HG03135 (cell line): ENCODE results near the gene ELF1.
"Not testable (repeated sequence)": the region's sequence is repeated elsewhere in the genome, so short reads cannot be mapped to it uniquely, and the experiment has no call there.

Experiments used
- ATAC-seq: cut with Tn5 transposase; IDR thresholded peaks from one replicate; pipeline ENCODE4 v1.9.1; 2021; ENCODE audit warnings: mild to moderate bottlenecking, moderate library complexity; ENCODE audit not compliant: unreplicated experiment

Gene ELF1

GRCh38 chr13:40908546-40908945 is 110.6 kb downstream of the ELF1 start:
- ATAC-seq: no peak

- not testable (repeated sequence) for ATAC-seq
Observed at GRCh38 chr13:40901032-40901431, 118.1 kb downstream of the ELF1 start.

- not testable (repeated sequence) for ATAC-seq
Observed at GRCh38 chr13:40900568-40900967, 118.5 kb downstream of the ELF1 start.

- no peak for ATAC-seq
Observed at GRCh38 chr13:40897053-40897452, 122.1 kb downstream of the ELF1 start.

GRCh38 chr13:40895227-40896184 is 123.6 kb downstream of the ELF1 start:
- ATAC-seq: no peak

GRCh38 chr13:40893573-40893972 is 125.5 kb downstream of the ELF1 start:
- ATAC-seq: not testable (repeated sequence)

- no peak for ATAC-seq
Observed at GRCh38 chr13:40886017-40886416, 133.1 kb downstream of the ELF1 start.

GRCh38 chr13:40884175-40884574 is 134.9 kb downstream of the ELF1 start:
- ATAC-seq: not testable (repeated sequence)
